SIG-M5 treated with dmso at 0.1 percent for 504 hours (cell line): ENCODE results near the gene PGD.
"Not testable (repeated sequence)": the region's sequence is repeated elsewhere in the genome, so short reads cannot be mapped to it uniquely, and the experiment has no call there.

ENCODE experiments used
- DNase-seq: peaks from one replicate; lab custom pipeline; 2025; ENCODE audit not compliant: unreplicated experiment; lab: John Stamatoyannopoulos, UW

Gene PGD

GRCh38 chr1:10433790-10434189 lies 34.9 kb downstream of the PGD start:
- DNase-seq: no peak

- no peak for DNase-seq
These were observed 35.7 kb downstream of the PGD start for GRCh38 chr1:10434590-10434989.

GRCh38 chr1:10437052-10437451 lies 38.2 kb downstream of the PGD start:
- DNase-seq: no peak

- DNase-seq: no peak
These were observed 39.9 kb downstream of the PGD start for GRCh38 chr1:10438677-10439163.

- DNase-seq: no peak
These were observed 41.4 kb downstream of the PGD start for GRCh38 chr1:10440305-10440704.

GRCh38 chr1:10440794-10441193 lies 41.9 kb downstream of the PGD start:
- DNase-seq: no peak

GRCh38 chr1:10444248-10444647 lies 45.4 kb downstream of the PGD start:
- no peak for DNase-seq

GRCh38 chr1:10444795-10445397 lies 46.0 kb downstream of the PGD start:
- DNase-seq: no peak

GRCh38 chr1:10446790-10447422 lies 48.0 kb downstream of the PGD start:
- DNase-seq: no peak

- no peak for DNase-seq
These were observed 50.9 kb downstream of the PGD start, which contains the start of gene CORT for GRCh38 chr1:10449751-10450150. CORT (plus strand) TSS chr1:10450031; CDS start chr1:10450224, 193 bp downstream.

GRCh38 chr1:10450156-10450814 lies 51.4 kb downstream of the PGD start:
- no peak for DNase-seq

- no peak for DNase-seq
These were observed 52.0 kb downstream of the PGD start for GRCh38 chr1:10450836-10451235.

GRCh38 chr1:10451287-10451686 lies 52.4 kb downstream of the PGD start:
- DNase-seq: no peak

GRCh38 chr1:10456048-10456447 lies 57.2 kb downstream of the PGD start:
- no peak for DNase-seq

- DNase-seq: no peak
These were observed 57.8 kb downstream of the PGD start for GRCh38 chr1:10456661-10457060.

GRCh38 chr1:10457462-10457861 lies 58.6 kb downstream of the PGD start:
- DNase-seq: not testable (repeated sequence)

GRCh38 chr1:10457875-10458274 lies 59.0 kb downstream of the PGD start:
- no peak for DNase-seq

- DNase-seq: peak; percentile 19
These were observed 60.3 kb downstream of the PGD start for GRCh38 chr1:10459184-10459583.

- no peak for DNase-seq
These were observed 68.2 kb downstream of the PGD start for GRCh38 chr1:10467078-10467477.

- DNase-seq: no peak
These were observed 71.2 kb downstream of the PGD start for GRCh38 chr1:10470043-10470442.
